T-helper 1 cell treated with Interleukin-12 subunit alpha and Interleukin-12 subunit beta and Interleukin-4 antibody, amounts not matched to agents 30 ng/mL and 1 ng/mL, for 36 hours (primary cell): ENCODE results near the gene ENTPD2. TPM values are rescaled to one million over a fixed set of nuclear protein-coding genes. Genes with fewer than 3 reads are reported as not detected.
"Not testable (repeated sequence)": the region's sequence is repeated elsewhere in the genome, so short reads cannot be mapped to it uniquely, and the experiment has no call there.

ENCODE experiments used
- intact Hi-C: fragments of 100-400 bp; cut with micrococcal nuclease; formaldehyde crosslinking; loops from one replicate; pipeline ENCODE4 v1.15.1; 2024
- total RNA-seq: library from RNA; stranded (reverse); gene quantifications from 2 replicates; pipeline ENCODE4 v1.2.3, GENCODE V29; 2022

Gene ENTPD2
- total RNA-seq, 1 donor from 2014 or later, result not detected

DNA sequence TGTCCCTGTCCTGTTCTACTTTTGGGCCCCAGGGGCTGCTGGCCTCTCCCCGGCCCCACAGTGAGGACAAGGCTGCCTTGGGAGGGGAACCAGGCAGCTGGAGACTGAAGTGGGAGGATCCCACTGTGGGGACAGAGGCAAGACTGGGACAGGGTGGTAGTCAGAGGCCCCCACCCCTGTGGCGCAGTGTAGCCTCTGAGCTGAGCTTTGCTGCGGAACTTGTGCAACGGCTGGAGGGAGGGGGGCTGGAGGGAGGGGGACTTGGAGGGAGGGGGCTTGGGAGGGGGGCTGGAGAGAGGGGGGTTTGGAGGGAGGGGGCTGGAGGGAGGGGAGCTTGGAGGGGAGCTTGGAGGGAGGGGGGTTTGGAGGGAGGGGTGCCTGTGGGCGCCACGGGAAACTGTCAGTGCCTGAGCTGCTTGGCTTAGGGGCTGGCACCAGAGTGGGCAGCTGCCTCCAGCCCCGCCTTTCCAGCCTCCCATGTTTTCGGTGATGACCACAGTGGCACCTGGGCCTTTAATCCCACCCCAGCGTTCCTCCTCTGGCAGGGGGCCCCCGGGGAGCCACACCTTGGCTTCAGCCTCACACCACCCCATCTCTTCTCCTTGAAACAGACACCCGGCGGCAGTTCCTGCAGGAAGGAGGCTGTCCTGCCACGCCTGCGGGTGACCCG lies 19.7 kb downstream of the ENTPD2 start:
- intact Hi-C loops, result loop anchor here (2.0 kb wide), 2 partner anchors 53 to 83 kb away; partner anchors contain the start of gene MAN1B1

DNA sequence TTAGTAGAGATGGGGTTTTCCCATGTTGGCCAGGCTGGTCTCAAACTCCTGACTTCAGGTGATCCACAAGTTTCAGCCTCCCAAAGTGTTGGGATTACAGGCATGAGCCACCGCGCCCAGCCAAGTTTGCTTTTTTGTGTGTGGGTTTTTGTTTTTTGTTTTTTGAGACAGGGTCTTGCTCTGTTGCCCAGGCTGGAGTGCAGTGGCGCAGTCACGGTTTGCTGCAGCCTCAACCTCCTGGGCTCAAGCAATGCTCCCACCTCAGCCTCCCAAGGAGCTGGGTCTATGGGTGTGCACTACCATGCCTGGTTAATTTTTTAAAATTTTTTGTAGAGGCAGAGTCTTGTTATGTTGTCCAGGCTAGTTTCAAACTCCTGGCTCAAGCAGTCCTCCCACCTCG lies 20.4 kb downstream of the ENTPD2 start:
- intact Hi-C loops, result not testable (repeated sequence)

DNA sequence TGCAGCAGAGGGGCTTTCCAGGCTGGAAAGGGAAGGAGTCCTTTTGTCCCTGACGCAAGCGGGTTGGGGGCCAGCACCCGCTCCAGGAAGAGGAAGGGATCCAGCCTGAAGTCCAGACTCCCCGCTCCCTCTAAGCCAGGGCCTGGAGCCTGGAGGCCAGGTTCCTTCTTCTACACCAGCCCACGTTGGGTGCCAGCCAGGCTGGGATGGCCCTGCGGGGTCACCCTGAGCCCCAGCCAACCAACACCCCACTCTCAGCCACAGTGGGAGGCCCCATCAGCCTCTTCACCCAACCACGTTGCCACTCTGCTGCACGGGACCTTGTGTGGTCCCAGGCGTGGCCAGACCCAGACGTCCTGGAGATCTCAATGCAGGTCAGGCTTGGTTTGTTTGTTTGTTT lies 21.0 kb downstream of the ENTPD2 start:
- intact Hi-C loops, result no loop called here

DNA sequence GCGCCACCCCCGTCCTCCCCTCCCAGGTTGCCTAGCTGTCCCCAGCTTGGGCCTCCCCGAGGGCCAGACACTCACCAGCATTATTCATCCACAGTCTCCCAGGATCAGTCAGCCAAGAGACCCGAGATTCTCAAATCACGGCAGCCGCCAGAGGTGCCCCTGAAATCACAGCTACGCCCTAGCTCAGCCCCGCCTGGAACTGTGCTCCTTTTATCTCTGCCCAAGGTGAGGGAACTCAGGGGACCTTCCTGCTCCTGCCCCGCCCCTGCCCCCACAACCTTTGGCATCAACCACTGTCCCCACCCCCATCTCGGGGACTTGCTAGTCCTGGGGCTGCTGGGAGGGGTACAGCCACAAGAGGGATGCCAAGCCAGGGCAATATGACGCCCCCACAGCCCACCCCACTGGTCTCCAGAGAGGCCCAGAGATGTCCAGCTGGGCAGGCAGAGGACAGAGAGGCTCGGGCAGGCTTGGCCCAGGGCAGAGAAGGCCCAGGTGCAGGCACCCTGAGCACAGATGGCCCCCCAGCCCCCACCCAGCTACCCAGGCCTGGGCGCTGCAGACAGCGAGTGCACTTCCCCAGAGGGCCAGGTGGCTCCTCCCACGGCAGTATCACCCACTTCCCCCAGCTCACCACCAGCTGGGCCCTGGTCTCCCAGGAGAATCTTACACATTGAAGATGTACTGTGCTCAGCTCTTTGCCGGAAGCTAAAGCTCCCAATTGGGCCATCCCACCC lies 21.8 kb downstream of the ENTPD2 start, which contains the start of gene FUT7:
Gene FUT7 (minus strand): TSS at position 185 of the 737 bp plus-strand sequence. CDS start 97 bp downstream, at position 88.
- intact Hi-C loops, result no loop called here

DNA sequence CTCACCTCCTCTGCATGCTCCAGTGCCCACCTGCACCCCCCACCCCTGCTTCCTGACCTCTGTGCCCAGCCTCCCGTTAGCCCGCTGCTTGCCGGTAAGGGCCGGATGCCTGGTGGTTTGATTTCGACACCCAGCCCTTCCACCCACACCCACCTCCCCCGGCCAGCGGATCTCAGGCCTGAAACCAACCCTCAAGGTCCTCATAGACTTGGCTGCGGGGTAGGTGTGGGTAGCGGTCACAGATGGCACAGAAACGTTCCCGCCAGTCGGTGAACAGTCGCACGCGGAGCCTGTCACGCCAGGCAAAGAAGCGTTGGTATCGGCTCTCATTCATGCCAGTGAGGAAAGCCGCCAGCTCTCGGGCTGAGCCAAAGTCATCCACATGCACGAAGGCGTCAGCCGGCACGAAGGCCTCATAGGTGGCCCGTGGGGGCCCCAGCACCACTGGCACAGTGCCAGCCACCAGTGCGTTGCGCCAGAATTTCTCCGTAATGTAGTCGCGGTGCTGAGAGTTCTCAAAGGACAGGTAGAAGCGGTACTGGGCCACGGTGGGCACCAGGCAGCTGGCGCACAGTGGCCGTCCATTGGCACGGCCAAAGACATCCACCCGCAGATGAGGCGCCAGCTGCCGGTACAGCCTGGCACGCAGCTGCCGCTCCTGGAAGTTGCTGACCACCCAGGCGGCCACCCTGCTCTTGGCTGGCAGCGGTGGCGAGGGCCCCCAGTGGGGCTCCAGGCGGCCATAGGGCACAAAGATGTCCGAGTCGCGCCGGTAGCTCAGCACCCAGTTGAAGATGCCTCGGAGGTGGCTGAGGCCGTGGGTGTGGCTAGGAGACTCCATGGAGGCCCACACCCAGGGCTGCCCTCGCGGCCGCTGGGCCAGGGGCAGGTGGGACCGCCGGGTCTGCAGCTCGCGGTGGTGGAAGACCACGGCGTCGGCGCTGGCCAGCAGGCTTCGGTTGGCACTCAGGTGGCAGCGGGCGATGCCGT lies 23.0 kb downstream of the ENTPD2 start:
- intact Hi-C loops, result no loop called here

DNA sequence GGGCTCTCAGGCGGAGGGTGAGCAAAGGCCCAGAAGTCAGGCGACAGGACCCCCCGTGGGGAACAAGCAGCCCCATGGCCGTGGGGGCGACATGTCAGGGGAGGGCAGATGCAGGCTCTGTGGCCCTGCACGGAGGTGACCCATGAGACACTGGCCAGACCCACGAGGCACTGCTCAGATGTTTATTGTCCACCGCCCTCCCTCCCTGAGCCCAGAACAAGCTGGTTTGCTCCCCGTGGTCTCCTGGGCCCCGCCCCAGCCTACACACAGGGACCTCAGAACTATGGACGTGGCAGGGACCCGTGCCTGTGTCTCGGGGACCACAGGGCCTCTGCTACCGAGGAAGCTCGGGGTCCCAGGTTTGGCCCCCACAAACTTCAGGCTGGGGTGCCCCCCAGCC lies 23.9 kb downstream of the ENTPD2 start:
- intact Hi-C loops, result no loop called here

DNA sequence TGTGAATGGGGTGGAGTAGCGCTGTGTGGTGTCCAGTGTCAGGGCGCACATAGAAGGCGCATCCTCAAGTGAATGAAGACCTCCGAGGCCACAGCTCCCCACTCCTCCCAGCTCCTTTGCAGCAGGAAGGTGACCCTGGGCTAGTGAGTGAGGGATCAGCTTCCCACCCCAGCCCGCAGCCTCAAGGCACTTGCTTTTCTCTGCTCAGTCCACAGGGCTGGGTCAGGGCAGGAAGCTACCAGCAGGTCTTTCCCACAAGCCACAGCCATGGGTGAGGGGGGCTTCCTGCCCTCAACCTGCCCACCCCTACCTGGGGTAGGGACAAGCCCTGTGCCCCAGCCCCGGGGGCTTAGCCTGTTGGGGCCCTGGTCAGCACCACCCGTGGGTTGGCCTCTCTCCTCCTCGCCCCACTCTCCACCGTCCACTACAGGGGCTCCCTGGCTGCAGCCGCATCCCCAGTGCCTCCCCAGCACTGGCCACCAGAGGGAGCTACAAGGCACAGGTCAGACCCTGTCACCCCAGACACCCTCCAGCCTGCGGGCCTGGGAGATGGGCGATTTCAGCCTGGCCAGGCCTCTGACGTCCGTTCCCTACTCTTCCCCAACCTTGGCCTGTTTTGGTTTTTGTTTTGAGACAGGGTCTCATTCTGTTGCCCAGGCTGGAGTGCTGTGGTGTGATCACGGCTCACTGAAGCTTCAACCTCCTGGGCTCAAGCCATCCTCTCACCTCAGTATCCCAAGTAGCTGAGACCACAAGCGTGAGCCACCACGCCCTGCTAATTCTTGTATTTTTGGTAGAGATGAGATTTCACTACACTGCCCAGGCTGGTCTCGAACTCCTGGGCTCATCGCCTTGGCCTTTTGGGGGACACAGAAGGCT lies 24.6 kb downstream of the ENTPD2 start:
- intact Hi-C loops, result loop anchor here (2.0 to 10.0 kb wide), 2 partner anchors 42 to 126 kb away; partner anchors contain the start of gene SAPCD2

DNA sequence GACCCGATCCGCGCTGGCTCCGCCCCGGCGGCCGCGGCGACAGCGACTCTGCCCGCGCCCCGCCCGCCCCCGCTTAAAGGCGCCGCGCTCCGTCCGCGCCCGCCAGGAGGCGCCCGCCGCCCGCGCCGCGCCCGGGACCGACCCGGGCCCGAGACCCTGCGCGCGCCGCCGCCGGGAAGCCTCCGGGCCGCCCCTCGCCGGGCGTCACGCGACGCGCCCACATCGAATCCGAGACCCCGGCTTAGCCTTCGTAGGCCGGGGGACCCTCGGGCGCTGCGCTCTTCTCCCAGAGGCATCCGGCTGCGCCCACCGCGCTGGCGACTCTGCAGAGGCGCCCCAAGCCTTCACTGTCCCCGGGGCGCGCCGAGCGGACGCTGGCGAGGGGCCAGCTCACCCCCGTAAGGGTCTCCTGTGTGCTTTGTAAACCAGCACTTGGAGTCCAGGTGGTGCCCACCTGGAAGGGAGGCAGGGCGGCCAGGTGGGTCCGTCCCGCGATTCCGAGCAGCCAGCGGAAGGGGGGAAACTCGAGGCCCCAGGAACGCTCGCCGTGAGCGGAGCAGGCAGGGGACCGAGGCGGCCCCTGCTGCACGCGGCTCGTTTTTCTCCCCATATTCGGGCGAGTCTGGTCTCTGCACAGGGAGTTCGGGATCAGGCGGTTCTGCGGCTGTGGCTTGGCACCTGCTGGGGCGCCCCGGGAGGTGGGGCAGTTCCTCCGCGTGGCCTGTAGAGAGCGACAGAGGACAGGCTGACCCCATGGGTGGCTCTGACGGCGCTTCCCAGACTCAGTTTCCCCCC lies 25.4 kb downstream of the ENTPD2 start:
- intact Hi-C loops, result loop anchor here (2.0 to 10.0 kb wide), 2 partner anchors 42 to 126 kb away; partner anchors contain the start of gene SAPCD2

DNA sequence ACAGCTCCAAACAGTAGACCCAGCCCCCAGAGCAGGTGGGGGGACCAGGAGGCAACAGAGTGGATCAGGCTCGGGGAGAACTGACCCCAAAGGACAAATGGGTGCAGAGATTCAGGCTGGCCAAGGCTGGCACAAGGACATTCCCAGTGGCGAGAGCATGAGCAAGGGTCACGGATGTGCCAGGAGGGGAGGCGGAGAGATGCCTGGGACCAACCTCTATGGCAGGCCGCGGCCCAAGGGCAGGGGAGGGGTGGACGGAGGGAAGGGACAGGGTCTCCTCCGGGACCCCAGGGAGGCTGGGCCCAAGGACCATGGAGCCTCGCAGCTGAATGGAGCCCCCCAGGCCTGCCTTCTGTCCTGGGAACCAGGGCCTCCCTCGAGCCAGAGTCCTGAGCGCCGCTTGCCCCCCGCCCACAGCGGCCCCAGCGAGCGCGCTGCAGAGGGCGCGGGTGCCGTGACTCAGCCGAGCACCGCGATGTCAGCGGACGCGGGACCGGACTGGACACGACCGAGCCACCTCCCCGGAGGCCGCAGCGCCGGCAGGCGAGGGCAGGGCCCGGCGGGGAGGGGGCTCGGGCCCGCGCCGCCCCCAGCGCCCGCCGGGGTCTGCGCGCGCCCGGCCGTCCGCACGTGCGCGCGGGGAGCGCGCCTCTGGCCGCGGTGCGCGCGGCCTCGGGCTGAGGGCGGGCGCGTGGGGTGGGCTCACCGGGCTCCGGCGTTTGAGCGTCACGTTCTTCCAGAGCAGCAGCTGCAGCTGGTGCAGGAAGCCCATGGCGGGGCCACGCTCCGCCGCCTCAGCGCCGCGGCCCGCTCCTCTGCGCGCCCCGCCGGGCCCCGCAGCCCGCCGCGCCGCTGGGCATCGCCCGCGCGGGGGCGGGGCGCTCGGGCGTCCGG lies 26.2 kb downstream of the ENTPD2 start, which contains the start of gene ABCA2:
Gene ABCA2 (minus strand): TSS at position 869 of the 894 bp plus-strand sequence. CDS start 97 bp downstream, at position 772.
- intact Hi-C loops, result loop anchor here (2.0 to 10.0 kb wide), 2 partner anchors 43 to 127 kb away; partner anchors contain the start of gene SAPCD2

DNA sequence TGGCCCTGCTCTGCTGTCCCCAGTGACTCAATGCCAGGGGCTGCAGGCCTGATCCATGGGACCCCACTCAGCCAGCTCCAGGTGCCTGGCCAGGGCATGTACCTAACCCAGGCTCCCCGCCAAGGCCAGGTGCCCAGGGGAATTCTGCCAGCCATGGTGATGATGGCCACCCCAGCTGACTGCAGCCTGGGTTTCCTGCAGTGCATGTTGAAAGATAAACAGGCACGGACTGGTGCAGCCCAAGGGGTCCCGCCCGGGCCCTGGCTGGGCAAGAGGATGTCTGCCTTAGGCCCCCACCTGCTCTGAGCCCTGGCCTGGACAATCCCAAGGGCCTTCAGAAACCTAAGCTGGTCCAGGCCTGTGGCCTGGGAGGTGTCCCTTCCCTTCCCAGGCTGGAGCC lies 27.0 kb downstream of the ENTPD2 start:
- intact Hi-C loops, result loop anchor here (10.0 kb wide), 1 partner anchor 128 kb away; no protein-coding TSS in a partner anchor

DNA sequence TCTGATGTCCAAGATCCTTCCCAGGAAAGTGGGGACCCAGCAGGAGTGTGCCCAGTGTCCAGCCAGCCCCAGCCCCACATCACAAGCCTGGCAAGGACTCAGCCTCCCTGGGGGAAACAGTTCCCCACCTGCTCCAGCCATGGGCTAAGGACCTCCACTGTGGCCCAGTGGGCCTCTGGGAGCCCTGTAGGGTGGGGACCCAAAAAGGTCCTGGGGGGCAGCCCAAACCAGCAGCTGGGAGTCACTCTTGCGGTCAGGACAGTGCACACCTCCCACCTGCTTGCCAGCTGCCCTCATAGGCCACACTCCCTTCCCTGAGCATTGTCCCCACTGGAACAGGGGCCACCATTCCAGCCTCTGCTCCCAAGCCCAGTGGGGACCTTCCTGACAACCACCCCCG lies 27.5 kb downstream of the ENTPD2 start:
- intact Hi-C loops, result loop anchor here (10.0 kb wide), 1 partner anchor 128 kb away; no protein-coding TSS in a partner anchor

DNA sequence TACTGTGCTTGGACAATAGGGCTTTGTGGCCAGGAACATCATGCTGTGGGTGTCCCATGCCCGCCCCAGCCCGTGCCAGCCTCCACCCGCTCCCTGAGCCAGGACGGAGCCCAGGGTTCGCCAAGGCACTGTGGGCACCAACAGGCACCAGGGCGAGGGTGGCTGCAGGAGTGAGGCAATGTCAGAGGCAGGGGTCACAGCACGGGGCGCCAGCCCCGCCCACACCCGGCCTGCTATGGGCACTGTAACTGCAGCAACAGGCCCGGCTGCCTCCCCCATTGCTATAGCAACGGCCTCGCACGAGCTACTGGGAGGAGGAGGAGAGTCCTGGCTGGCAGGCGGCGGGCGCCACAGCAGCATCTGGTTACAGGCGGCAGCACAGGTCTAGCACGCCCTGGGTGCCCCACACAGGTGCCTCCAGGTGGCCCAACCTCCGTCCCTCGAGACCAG lies 28.3 kb downstream of the ENTPD2 start:
- intact Hi-C loops, result loop anchor here (10.0 kb wide), 1 partner anchor 129 kb away; no protein-coding TSS in a partner anchor

DNA sequence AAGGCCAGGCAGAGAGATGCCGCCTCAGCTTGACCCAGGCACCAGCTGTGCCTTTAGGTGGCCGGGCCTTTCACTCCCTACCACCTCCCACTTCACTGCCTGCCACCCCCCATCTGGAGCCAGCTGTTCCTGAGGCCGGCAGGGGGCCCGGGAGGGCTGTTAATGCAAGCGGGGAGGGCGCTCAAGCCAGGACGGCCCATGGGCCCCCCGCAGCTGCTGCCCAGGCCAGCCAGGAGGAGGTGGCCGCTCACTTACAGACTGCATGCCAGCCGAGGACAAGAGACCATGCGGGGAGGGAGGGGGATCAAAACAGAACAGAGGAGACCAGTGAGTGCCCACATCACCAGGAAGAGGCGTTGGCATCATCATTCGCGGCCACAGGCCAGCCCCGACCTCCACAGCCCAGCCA lies 30.3 kb downstream of the ENTPD2 start:
- intact Hi-C loops, result loop anchor here (10.0 kb wide), 1 partner anchor 131 kb away; no protein-coding TSS in a partner anchor

DNA sequence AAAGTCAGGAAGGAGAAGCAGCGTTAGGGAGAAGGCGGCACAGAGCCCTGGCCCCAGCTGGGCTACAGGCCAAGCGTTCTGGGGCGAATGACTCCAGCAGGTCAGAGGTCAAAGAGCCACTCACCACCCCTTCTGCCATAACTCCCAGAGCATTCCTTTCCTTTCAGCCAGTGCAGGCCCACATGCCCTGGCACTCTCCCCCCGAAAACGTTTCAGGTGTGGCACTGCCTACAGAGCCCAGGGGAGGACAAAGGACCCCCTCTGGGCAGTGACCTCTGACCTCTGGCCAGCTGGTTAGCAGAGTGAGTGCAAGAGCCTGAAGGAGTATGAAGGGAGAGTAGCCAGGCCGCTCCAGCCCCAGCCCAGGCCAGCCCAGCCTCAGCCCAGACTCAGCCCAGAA lies 30.7 kb downstream of the ENTPD2 start:
- intact Hi-C loops, result loop anchor here (10.0 kb wide), 1 partner anchor 132 kb away; no protein-coding TSS in a partner anchor

DNA sequence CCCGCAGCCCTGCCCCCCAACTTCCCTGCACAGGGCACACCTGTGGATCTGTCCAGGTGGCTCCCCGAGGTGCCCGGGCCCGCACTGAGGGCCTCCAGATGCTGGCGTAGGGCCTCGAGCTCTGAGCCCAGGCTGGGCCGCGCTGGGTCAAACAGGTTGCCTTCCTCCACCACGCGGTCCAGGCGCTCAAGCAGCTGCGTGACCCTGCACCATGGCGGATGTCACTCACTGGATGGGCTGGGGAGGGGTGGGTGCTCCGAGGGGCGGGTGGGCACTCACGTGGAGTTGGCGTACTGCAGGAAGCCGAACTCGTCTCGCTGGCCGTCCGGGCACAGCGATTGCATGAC lies 31.2 kb downstream of the ENTPD2 start:
- intact Hi-C loops, result loop anchor here (1.0 to 10.0 kb wide), 5 partner anchors 30 to 231 kb away; partner anchors contain the start of genes MAN1B1, PAXX and TMEM141

DNA sequence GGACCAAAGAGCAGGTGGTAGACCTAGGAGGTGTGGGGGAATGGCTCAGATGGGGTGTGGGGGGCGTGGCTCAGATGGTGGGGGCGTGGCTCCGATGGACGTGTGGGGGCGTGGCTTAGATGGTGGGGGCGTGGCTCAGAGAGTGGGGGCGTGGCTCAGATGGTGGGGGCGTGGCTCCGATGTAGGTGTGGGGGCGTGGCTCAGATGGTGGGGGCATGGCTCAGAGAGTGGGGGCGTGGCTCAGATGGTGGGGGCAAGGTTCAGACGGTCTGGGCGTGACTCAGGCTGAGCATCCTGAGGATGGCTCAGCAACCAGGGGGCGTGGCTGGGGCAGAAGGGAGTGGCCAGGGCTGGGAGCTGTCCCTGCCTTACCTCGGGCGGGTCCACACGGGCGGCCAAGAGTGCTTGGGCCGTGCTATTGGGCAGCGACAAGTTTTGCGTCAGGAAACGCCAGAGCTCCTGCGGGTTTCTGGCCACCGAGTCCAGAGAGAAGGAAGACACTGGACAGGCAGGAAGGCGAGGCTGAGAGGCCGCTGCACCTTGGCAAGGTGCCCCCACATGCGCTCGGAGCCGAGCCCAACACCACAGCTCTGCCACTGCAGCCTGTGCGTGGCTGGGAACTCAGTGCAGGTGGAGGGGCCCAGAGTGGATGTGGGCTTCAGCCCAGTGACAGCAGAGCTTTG lies 31.7 kb downstream of the ENTPD2 start:
- intact Hi-C loops, result loop anchor here (1.0 to 10.0 kb wide), 5 partner anchors 30 to 231 kb away; partner anchors contain the start of genes MAN1B1, PAXX and TMEM141

DNA sequence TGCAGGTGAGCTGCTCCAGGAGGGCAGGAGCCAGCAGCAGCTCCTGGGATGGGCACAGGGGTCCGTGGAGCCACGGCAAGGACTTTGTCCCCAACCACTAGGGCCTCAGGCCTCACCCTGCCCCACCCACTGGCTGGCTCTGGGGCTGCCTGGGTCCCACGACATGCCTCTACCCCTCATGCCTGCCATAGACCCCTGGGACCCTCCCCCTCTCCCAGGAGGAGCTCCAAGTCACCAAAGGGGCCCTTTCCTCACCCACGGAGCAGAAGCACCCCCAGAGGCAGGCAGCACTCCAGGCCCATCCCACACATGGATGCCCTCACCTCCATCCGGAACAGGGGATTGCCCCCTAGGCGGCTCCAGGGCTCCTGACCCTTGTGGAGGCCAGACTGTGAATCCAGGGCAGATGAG lies 32.3 kb downstream of the ENTPD2 start:
- intact Hi-C loops, result loop anchor here (10.0 kb wide), 1 partner anchor 133 kb away; no protein-coding TSS in a partner anchor
